Measurements from ENCODE around the gene RIPPLY3.
A peak's percentile ranks its signal among the peaks of the same experiment; 100 is the strongest.

The RIPPLY3 gene

GRCh38 chr21:37006486-37007291 lies at the start of gene RIPPLY3:
Gene RIPPLY3, plus strand, starts transcription at chr21:37006702. Its CDS starts 71 bp downstream, at chr21:37006773.
- DNase-seq (ENCODE audit: low read depth) = no peak

- no peak for DNase-seq (ENCODE audit: low read depth)
These were observed 47.3 kb upstream of the RIPPLY3 start for GRCh38 chr21:36959020-36959835.

- no peak for DNase-seq (ENCODE audit: low read depth)
These were observed 45.7 kb upstream of the RIPPLY3 start for GRCh38 chr21:36960676-36961284.

GRCh38 chr21:36962098-36962780 lies 44.3 kb upstream of the RIPPLY3 start:
- no peak for DNase-seq (ENCODE audit: low read depth)

- no peak for DNase-seq (ENCODE audit: low read depth)
These were observed 42.1 kb upstream of the RIPPLY3 start for GRCh38 chr21:36964398-36964797.

- no peak for DNase-seq (ENCODE audit: low read depth)
These were observed 41.4 kb upstream of the RIPPLY3 start for GRCh38 chr21:36964827-36965719.

- no peak for DNase-seq (ENCODE audit: low read depth)
These were observed 40.8 kb upstream of the RIPPLY3 start for GRCh38 chr21:36965720-36966065.

GRCh38 chr21:36966066-36966820 lies 40.3 kb upstream of the RIPPLY3 start, which contains the start of gene HLCS:
Gene HLCS, minus strand, starts transcription at chr21:36966669. Its CDS starts 31 bp downstream, at chr21:36966638.
- peak; percentile 67 for DNase-seq (ENCODE audit: low read depth)

- no peak for DNase-seq (ENCODE audit: low read depth)
These were observed 39.4 kb upstream of the RIPPLY3 start for GRCh38 chr21:36966821-36967768.

- DNase-seq (ENCODE audit: low read depth) = no peak
These were observed 38.1 kb upstream of the RIPPLY3 start for GRCh38 chr21:36968414-36968813.

GRCh38 chr21:36968976-36969375 lies 37.5 kb upstream of the RIPPLY3 start:
- DNase-seq (ENCODE audit: low read depth) = no peak

- DNase-seq (ENCODE audit: low read depth) = no peak
These were observed 32.3 kb upstream of the RIPPLY3 start for GRCh38 chr21:36973986-36974850.

- DNase-seq (ENCODE audit: low read depth) = no peak
These were observed 31.7 kb upstream of the RIPPLY3 start for GRCh38 chr21:36974851-36975192.

GRCh38 chr21:36976228-36976861 lies 30.2 kb upstream of the RIPPLY3 start:
- no peak for DNase-seq (ENCODE audit: low read depth)

GRCh38 chr21:36976882-36977651 lies 29.4 kb upstream of the RIPPLY3 start:
- DNase-seq (ENCODE audit: low read depth) = no peak

GRCh38 chr21:36980280-36981048 lies 26.0 kb upstream of the RIPPLY3 start:
- no peak for DNase-seq (ENCODE audit: low read depth)

Data from activated T-helper 1 cell treated with Interleukin-2 at 50 U/mL for 16 hours (primary cell).